ENCODE results near the gene SAA2.

- TF ChIP-seq CTCF (IDR thresholded peaks at IDR 0.05) (no peak), POLR2A (IDR thresholded peaks at IDR 0.05) (no peak)
Measured at GRCh38 chr11:18253778-18254338, 5.4 kb upstream of the SAA2 start.

Data from thyroid gland (tissue), 4 donors.